Cardiac ventricle fibroblast (primary cell): ENCODE measurements around the gene FGF19. TPM values are rescaled to one million over a fixed set of nuclear protein-coding genes. Genes with fewer than 3 reads are reported as not detected.

Experiments used
- total RNA-seq: library from RNA; depleted of rRNA; stranded (reverse); fragments of >200 nt; gene quantifications from 2 replicates; pipeline ENCODE4 v1.2.3, GENCODE V29; 2015

FGF19 gene, protein sequence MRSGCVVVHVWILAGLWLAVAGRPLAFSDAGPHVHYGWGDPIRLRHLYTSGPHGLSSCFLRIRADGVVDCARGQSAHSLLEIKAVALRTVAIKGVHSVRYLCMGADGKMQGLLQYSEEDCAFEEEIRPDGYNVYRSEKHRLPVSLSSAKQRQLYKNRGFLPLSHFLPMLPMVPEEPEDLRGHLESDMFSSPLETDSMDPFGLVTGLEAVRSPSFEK
- not detected in 2 replicates for total RNA-seq

DNA sequence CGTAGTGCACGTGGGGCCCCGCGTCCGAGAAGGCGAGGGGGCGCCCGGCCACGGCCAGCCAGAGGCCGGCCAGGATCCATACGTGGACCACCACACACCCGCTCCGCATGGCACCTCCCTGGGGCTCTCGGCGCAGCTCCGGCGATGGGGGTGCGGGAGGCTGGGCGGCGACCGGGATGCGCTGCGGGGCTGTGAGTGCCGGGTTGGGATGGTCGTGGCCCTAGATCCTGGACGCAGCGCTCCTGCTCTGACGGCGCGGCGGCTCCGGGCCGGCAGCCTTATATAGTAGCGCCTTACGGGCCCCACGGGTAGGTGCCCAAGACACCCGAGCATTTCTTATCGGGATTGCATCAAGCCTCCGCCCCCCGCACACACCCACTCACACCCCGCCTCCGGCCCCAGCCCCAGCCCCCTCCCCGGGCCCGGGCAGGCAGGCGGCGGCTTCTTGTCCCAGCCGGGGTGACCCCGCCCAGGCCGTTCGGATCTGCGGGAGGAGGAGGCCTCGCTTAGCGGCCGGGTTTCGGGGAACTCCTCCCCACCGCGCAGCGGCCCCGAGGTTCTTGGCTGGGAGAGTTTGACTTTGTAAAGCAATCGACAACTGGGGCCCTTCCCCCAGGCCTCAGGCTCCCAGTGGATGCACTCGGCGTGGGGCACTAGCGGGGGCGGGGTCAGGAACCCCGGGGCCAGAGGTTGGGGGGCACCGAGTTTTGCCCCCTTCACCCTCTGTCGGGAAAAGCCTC lies at the start of gene FGF19:
TSS of gene FGF19 (minus strand) at position 255 of the 740 bp plus-strand sequence. CDS start at position 109, 146 bp downstream.

DNA sequence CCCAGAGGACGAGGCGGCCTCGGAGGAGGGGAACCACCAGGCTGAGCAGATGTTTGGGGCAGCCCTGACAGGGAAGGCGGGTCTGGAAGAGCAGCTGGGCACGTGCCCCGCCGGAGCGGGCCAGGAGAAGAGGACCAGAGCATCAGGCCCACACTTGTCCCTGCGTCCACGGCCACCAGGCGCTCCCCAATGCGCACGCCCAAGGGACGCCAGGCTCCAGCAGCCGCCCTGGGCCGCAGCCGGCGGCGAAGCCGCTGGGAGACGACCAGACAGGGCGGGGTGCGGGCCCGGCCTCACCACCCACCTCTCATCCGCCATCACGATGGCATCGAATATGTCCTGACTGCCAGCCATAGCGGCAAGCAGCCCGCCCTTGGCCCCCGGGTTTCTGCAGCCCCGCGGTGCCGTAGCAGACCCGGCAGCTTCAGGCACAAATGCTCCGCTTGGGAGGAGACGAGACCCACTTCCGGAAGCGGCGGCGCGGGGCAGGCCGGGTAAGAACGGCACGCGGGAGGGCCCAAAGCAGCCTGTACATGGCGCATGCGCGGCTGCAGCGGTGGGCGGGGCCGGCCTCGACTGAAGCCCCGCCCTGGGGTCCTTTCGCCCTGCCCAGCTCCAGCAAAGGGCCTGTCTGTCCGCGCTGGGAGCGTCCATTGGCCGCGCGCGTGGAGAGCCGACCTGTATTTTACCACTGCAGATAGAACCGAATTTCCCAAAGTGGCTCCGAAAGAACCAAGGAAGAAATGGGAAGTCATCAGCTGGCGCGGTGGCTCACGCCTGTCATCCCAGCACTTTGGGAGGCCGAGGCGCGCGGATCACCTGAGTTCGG lies 28.7 kb downstream of the FGF19 start, which contains the start of gene LTO1:
TSS of gene LTO1 (minus strand) at position 468 of the 829 bp plus-strand sequence. CDS start at position 354, 114 bp downstream.

Other genes starting within 250 kb of the FGF19 start
- not detected in 2 replicates for gene LINC01488, start 222.4 kb downstream of the FGF19 start, total RNA-seq
- 83.2 and 91.5 TPM in 2 replicates for gene CCND1, start 62.9 kb downstream of the FGF19 start, total RNA-seq
- 8.9 and 10.9 TPM in 2 replicates for gene LTO1, start 28.7 kb downstream of the FGF19 start, total RNA-seq
- not detected in 2 replicates for gene FGF4, start 71.3 kb upstream of the FGF19 start, total RNA-seq
- not detected in 2 replicates for gene FGF3, start 115.4 kb upstream of the FGF19 start, total RNA-seq